HUES6 (cell line): ENCODE results near the gene MAD1L1.

ENCODE experiments used
- H3K27ac ChIP-seq: 2 replicates; pipeline ENCODE4 v1.7.0; 2013; ENCODE audit warnings: low read depth, mild to moderate bottlenecking, low read length, inconsistent platforms
- H3K27me3 ChIP-seq: 2 replicates; pipeline ENCODE4 v1.6.1; 2013; ENCODE audit warnings: low read length; ENCODE audit not compliant: control insufficient read depth, insufficient read depth
- H3K36me3 ChIP-seq: 2 replicates; pipeline ENCODE4 v1.6.1; 2013; ENCODE audit warnings: low read length; ENCODE audit not compliant: control insufficient read depth, insufficient read depth
- H3K4me1 ChIP-seq: 2 replicates; pipeline ENCODE4 v1.6.1; 2013; ENCODE audit warnings: low read length; ENCODE audit not compliant: control insufficient read depth, insufficient read depth
- H3K4me3 ChIP-seq: 2 replicates; pipeline ENCODE4 v1.5.1; 2013; ENCODE audit warnings: low read depth, low read length
- H3K9ac ChIP-seq: one replicate; pipeline ENCODE4 v1.6.1; 2013; ENCODE audit warnings: mild to moderate bottlenecking, low read length
- H3K9me3 ChIP-seq: 2 replicates; pipeline ENCODE4 v1.6.1; 2013; ENCODE audit warnings: low read depth, low read length; ENCODE audit not compliant: control insufficient read depth, insufficient read depth

Gene MAD1L1

DNA sequence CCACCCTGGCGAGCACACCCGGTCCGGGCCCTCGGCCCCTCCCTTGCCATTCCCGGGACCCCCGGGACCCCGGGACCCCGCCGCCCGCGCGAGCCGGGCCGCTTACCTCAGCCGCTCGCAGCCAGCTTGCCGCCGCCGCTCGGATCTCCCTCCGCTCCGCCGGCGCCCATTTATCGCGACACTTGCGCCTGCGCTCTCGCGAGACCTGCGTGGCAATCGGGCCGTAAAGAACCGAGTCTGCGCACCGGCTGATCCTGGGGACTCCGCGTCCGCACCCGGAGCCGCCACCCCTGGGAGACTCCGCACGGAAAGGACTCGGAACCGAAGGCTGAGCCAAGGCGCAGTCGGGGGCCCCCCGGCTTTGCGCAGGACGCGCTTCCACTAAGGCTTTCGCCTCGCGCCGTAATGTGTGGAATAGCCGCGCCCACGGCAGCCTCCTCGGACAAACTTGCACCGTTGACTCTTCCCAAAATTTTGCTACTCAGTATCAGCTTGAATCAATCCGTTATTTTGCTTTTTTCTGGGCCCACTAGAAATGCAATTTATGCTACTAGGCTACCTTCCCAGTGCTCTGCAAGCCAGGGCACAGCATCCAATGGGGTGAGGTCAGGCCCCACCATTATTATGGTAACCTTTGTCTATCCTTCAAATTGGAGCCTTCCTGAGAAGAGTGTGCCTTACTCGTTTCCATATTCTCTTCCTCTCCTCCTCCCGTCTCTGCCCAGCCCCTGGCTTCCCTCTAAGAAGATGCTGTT, at the start of gene MAD1L1:
Gene MAD1L1, minus strand, starts transcription at position 180 of the 755 bp plus-strand sequence. CDS start 2,812 bp downstream, outside the sequence.
- Histone ChIP-seq H3K36me3 (peaks cover 60% of the 10 kb centered on the region), H3K9me3 (no peaks in the 10 kb centered on the region), H3K4me1 (peaks cover 4% of the 10 kb centered on the region; the same call in 1 of the 2 replicates), H3K9ac (peak within 1 kb of the TSS; percentile 91), H3K27me3 (no peaks in the 10 kb centered on the region), H3K4me3 (peak within 1 kb of the TSS; percentile 90), H3K27ac (peak within 1 kb of the TSS; percentile 83)

DNA sequence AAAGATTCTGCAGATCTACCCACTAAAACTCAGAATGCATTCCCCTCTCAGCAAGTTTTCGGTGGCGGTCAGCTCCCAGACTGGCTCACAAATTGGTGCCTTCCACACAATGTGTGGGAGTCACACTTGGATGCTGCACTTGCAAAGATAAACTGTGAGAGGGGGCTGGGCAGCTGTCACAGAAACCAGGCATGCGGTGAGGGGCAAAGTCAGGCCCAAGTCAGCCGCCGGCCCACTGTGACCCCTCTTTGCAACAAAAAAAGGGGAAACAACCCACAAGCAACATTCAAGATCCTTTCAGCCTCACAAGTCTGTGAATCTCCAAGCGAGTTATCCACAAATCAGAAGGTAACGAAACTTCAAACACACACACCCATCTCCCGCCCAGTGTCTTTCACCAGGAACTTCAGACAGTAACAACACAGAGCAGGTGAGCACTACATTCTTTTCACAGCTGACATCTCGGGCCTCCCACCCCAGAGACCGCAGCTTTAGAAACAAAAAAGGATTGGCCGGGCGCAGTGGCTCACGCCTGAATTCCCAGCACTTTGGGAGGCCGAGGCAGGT, 49.5 kb upstream of the MAD1L1 start:
- Histone ChIP-seq H3K27me3 (no peaks in the 10 kb centered on the region), H3K4me3 (no peak overlapping the region), H3K36me3 (peaks cover 3% of the 10 kb centered on the region), H3K9ac (no peak overlapping the region), H3K9me3 (no peaks in the 10 kb centered on the region), H3K4me1 (peaks cover 14% of the 10 kb centered on the region; the same call in 1 of the 2 replicates), H3K27ac (no peak overlapping the region)

DNA sequence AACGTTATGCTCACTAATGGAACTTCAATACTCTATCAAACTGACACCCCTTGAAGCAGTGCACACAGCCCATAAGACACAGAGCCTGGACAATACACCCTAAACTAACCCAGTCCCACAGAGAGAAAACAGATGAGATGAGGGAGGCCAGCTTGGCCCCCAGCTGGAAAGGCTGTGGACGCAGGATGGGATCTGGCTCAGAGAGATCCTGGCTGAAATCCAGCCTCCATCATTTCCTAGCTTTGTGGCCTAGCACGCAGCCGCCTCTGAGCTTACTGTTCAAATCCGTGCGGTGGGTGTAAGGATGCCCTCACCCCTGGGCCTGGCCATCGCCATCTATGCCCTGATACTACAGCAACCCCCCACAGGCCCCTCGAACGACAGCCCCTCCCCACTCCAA, 48.8 kb upstream of the MAD1L1 start:
- no peaks in the 10 kb centered on the region for H3K9me3 ChIP-seq
- H3K36me3 ChIP-seq, result peaks cover 3% of the 10 kb centered on the region
- H3K4me1 ChIP-seq, result peaks cover 14% of the 10 kb centered on the region; the same call in 1 of the 2 replicates
- no peaks in the 10 kb centered on the region for H3K27me3 ChIP-seq
- no peak overlapping the region for H3K9ac ChIP-seq
- no peak overlapping the region for H3K4me3 ChIP-seq
- H3K27ac ChIP-seq, result no peak overlapping the region

DNA sequence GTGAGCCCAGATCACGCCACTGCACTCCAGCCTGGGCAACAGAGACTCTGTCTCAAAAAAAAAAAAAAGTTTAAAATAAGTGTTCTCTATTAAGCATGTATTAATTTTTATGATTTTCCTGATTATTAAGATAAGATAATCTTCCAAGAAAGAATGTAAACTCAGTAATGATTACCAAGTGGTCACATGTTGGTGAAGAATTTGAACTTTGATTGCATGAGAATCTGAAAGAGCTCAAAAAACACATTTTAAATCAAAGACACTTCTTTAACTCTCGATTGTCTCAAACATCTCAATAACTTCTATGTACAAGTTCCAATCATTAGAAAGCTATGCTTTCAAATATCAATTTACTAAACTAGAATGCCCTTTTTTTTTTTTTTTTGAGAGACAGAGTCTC, 47.7 kb upstream of the MAD1L1 start:
- H3K36me3 ChIP-seq, result peaks cover 6% of the 10 kb centered on the region
- H3K4me1 ChIP-seq, result peaks cover 14% of the 10 kb centered on the region; the same call in 1 of the 2 replicates
- H3K9ac ChIP-seq, result no peak overlapping the region
- no peaks in the 10 kb centered on the region for H3K9me3 ChIP-seq
- no peak overlapping the region for H3K27ac ChIP-seq
- H3K4me3 ChIP-seq, result no peak overlapping the region
- no peaks in the 10 kb centered on the region for H3K27me3 ChIP-seq

DNA sequence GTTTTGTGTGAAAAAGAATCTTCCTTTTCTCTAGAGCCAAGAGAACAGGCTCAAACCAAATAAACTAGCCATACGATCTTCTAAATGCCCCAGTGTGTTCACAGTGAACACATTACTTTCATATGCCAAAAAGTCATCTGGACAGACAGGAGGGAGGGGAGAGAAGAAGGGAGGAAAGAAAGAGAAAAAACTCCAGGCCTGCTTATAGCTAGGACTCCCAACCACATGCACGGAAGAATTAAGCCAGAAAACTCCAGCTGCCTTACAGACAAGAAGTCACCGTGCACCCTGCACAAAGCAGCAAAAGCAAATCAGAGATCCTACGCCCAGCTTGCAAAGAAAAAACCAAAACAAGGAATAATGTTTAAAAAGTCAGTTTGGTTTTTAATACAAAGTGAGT, 47.2 kb upstream of the MAD1L1 start:
- H3K9ac ChIP-seq, result no peak overlapping the region

DNA sequence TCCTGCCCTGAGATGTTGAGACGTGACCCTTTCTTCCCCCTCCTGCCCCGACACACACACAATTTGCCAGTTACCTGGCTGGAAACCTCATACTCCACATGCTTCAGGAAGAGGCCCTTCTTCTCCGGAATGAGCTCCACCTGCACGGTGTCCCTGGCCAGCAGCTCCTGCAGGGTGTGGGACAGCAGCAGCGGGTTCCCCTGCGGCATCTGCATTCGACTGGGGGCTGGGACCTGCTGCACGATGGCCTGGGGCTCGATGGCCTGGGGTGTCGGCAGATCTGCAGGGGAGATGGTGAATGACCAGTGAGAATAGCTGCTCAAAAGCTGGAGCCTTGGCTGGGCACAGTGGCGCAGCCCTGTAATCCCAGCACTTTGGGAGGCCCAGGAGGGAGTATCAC, 45.3 kb upstream of the MAD1L1 start:
- Histone ChIP-seq H3K36me3 (peaks cover 21% of the 10 kb centered on the region), H3K4me1 (peaks cover 9% of the 10 kb centered on the region; the same call in 1 of the 2 replicates), H3K9ac (no peak overlapping the region), H3K9me3 (no peaks in the 10 kb centered on the region), H3K27ac (no peak overlapping the region), H3K27me3 (no peaks in the 10 kb centered on the region), H3K4me3 (no peak overlapping the region)

More for the DNA sequence above, 47.2 kb upstream of the MAD1L1 start:
- Histone ChIP-seq H3K9me3 (no peaks in the 10 kb centered on the region), H3K27me3 (no peaks in the 10 kb centered on the region), H3K4me3 (no peak overlapping the region), H3K27ac (no peak overlapping the region), H3K36me3 (peaks cover 9% of the 10 kb centered on the region), H3K4me1 (peaks cover 14% of the 10 kb centered on the region; the same call in 1 of the 2 replicates)

DNA sequence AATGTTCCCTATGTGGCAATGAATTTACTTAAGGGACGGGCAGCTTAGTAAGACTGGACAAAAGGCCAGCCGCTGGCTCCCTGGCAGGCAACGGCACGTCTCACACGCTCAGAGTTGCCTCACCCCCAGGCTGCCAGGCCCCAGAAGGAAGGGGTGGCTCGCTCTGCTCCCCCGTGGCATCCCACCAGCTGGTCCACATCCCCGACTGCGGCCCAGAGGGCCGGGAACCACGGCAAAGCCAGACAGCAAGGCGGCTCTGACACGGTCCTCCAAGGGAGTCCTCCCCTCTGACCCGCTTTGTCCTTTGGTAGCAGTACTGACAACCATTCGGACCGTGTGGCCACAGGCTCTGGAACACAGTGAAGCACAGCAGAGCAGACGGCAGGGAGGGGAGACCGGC, 43.4 kb upstream of the MAD1L1 start:
- peaks cover 25% of the 10 kb centered on the region for H3K36me3 ChIP-seq

DNA sequence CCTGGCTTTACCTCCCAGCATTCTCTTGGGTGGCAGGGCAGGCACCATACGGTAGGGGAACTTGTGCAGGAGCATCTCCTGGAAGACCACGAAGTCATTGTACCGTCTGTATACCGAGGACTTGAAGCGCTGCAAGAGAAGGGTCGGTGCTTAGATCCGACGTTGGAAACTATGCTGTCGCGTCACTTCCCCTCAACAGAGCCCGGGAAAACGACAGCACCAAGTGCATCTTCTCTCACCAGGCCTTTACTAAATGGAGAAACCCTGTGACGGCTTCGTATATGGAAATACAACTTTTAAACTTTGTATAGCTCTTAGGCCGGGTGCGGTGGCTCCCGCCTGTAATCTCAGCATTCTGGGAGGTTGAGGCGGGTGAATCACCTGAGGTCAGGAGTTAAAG, 42.4 kb upstream of the MAD1L1 start:
- no peak overlapping the region for H3K27ac ChIP-seq
- H3K36me3 ChIP-seq, result peaks cover 27% of the 10 kb centered on the region
- no peaks in the 10 kb centered on the region for H3K27me3 ChIP-seq
- no peaks in the 10 kb centered on the region for H3K9me3 ChIP-seq
- no peak overlapping the region for H3K4me3 ChIP-seq
- H3K9ac ChIP-seq, result no peak overlapping the region
- H3K4me1 ChIP-seq, result peaks cover 13% of the 10 kb centered on the region

More for the DNA sequence above, 43.4 kb upstream of the MAD1L1 start:
- no peak overlapping the region for H3K9ac ChIP-seq
- no peak overlapping the region for H3K27ac ChIP-seq
- H3K4me1 ChIP-seq, result peaks cover 2% of the 10 kb centered on the region; the same call in 1 of the 2 replicates
- H3K4me3 ChIP-seq, result no peak overlapping the region
- no peaks in the 10 kb centered on the region for H3K9me3 ChIP-seq
- no peaks in the 10 kb centered on the region for H3K27me3 ChIP-seq

DNA sequence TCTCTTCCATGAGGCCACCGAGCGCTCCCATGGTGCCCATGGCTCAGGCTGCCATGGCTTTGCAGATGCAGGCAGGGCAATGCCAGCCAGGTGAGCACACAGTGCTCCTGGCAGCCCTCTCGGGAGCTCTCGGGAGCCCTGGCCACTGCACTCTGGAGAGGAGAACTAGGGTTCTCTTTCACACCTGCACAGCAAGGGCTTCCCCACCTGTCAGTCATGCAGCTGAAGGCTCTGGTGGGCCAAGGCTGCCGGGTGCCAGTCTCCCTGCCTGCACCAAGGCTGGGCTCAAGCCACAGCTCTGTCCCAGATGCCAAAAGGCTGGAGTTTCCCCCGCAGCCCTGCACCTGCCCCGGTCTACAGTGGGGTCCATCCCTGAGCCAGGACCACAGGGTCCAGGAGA, 41.9 kb upstream of the MAD1L1 start:
- Histone ChIP-seq H3K4me3 (no peak overlapping the region), H3K9me3 (no peaks in the 10 kb centered on the region), H3K4me1 (peaks cover 17% of the 10 kb centered on the region), H3K27me3 (no peaks in the 10 kb centered on the region), H3K27ac (no peak overlapping the region), H3K9ac (no peak overlapping the region), H3K36me3 (peaks cover 27% of the 10 kb centered on the region)

DNA sequence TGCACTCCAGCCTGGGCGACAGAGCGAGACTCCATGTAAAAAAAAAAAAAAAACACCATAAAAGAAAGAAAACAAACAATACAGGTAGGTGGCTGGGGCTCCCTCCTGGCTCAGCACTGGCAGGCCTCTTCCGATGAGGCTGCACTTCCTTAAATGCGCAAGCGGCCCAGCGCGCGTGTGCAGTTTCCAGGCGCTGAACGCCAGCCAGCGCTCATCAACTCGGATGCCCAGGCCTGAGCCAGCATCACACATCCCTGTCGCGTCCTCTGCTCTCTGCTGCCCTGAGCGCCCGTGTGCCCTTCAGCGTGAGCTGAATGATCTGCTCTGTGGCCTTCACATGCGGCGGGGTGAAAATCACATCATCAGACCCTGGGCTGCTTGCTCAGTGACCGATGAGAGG, 41.1 kb upstream of the MAD1L1 start:
- Histone ChIP-seq H3K27me3 (no peaks in the 10 kb centered on the region), H3K4me1 (peaks cover 20% of the 10 kb centered on the region), H3K9me3 (no peaks in the 10 kb centered on the region), H3K36me3 (peaks cover 27% of the 10 kb centered on the region), H3K9ac (no peak overlapping the region), H3K4me3 (no peak overlapping the region), H3K27ac (no peak overlapping the region)

DNA sequence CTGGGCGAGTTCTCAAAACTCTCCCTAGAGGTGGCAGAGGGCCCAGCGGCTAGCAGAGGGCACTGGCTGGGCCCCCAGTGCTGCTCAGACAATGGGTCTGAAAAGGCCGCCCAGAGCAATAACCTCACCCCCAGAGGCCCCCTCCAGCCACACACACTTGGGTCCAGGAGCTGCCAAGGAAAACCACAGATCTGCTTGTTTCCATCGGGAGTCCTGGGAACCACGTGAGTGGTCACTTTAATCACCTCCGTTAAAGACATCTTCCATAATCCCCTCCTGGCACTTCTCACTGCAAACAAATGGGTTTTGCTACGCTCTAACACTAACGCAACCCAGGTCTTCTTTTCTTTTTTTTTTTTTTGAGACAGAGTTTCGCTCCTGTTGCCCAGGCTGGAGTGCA, 39.3 kb upstream of the MAD1L1 start:
- Histone ChIP-seq H3K9me3 (peaks cover under 1% of the 10 kb centered on the region), H3K36me3 (peaks cover 24% of the 10 kb centered on the region), H3K9ac (no peak overlapping the region), H3K4me1 (peaks cover 20% of the 10 kb centered on the region), H3K27ac (no peak overlapping the region), H3K27me3 (no peaks in the 10 kb centered on the region), H3K4me3 (no peak overlapping the region)
